ENCODE results near the gene TRIM46.
"Not testable (repeated sequence)": the region's sequence is repeated elsewhere in the genome, so short reads cannot be mapped to it uniquely, and the experiment has no call there.

The TRIM46 gene

DNA sequence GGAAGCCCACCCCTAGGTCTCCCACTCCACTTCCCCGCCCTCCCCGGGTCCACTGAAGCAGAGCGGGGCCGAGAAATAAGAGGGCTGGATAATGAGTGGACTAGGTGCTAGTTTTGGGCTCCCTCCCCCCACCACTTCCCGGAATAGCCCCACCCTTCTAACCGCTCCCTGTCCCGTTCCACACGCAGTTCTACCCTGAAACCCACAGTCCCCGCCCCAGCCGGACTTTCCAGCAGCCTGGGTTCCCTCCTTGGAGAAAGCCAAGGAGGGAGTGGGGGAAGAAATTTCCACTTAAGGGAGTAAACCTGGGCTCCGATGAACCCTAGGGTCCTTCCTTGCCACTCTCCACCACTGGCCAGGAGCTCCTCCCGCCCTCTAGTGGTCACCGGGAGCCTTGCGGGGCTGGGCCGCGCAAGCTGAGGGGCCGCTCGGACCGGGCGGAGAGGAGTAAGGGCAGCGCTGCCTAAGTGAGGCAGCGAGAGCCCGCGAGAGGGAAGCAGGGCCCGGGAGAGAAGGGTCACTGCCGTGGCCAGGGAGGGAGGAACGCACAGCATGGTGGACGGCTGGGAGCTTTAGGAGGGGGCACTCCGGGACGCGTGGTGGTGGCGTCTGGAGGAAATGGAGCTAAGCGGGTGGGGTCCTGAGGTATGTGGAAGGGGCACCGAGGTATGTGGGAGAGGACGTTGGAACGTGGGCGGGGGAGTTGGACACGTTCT is 19.8 kb downstream of the TRIM46 start:
- peaks cover 12 to 20% of the 10 kb centered on the region in 2 donors for H3K36me3 ChIP-seq (ENCODE audit: control insufficient read depth in 1 of 2, insufficient read depth in 2 of 2, low read length in 2 of 2)
- H3K4me3 ChIP-seq (ENCODE audit: low read depth in 1 of 2, low read length in 2 of 2): peak overlapping the region; percentile 61
- H3K4me1 ChIP-seq (ENCODE audit: control insufficient read depth in 1 of 2, insufficient read depth in 2 of 2, low read length in 2 of 2): peaks cover 3 to 17% of the 10 kb centered on the region in 2 donors
- H3K27me3 ChIP-seq (ENCODE audit: low read depth, low read length): no peaks in the 10 kb centered on the region
- H3K9me3 ChIP-seq (ENCODE audit: control insufficient read depth in 1 of 2, low read length in 2 of 2): no peaks in the 10 kb centered on the region
- peak overlapping the region; percentile 90 for H3K27ac ChIP-seq (ENCODE audit: low read length)

DNA sequence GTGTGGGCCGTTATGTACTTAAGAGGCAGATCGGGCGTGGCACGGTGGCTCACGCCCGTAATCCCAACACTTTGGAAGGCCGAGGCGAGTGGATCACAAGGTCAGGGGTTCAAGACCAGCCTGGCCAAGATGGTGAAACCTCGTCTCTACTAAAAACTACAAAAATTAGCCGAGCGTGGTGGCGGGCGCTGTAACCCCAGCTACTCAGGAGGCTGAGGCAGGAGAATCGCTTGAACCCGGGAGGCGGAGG is 20.3 kb downstream of the TRIM46 start:
- not testable (repeated sequence) for H3K27me3 ChIP-seq (ENCODE audit: low read depth, low read length); H3K9me3 ChIP-seq (ENCODE audit: control insufficient read depth in 1 of 2, low read length in 2 of 2)
- Histone ChIP-seq H3K27ac (ENCODE audit: low read length) (peak overlapping the region; percentile 90), H3K4me1 (ENCODE audit: control insufficient read depth in 1 of 2, insufficient read depth in 2 of 2, low read length in 2 of 2) (peaks cover 3 to 17% of the 10 kb centered on the region in 2 donors), H3K4me3 (ENCODE audit: low read depth in 1 of 2, low read length in 2 of 2) (peak overlapping the region; percentile 61), H3K36me3 (ENCODE audit: control insufficient read depth in 1 of 2, insufficient read depth in 2 of 2, low read length in 2 of 2) (peaks cover 14 to 24% of the 10 kb centered on the region in 2 donors)

DNA sequence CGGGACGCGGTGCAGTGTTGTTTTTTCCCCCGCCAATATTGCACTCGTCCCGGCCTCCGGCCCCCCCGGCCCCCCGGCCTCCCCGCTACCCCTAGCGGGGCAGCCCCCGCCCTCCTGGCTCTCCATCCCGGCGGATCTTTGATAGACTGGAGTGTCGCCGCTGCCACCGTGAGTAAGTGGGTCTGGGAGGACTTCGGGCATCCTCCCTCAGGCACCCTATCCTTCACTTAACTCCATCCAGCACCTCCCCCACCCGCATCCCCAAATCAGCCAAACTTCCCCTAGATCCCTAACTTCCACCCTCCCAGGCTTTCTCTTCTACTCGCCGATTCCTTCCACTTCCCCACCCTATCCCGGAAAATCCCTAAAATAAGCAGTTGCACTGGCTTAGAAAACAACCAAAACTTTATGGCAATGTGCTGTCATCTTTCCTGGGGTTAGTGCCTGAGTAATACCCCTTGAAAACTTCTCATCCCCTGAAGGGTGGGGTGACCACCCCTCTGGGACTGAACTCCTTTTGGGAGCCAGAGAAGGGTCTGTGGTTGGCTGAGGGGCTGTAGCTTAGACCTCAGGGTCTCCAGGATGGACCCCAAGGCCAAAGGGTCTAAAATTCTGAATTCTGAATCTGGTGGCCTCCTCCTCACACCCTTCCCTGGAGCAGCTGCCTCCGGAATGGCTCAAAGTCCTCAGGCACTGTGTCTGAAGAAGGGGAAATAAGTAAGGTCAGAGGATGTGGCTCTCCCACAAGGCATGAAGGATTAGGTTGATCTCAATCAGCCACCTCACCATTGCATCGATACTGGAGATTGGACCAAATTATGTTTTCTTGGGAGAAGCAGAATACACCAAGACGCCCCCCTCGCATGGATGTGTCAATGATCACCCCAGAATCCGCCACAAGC is 21.8 kb downstream of the TRIM46 start:
- peaks cover 14 to 35% of the 10 kb centered on the region in 2 donors for H3K36me3 ChIP-seq (ENCODE audit: control insufficient read depth in 1 of 2, insufficient read depth in 2 of 2, low read length in 2 of 2)
- H3K27ac ChIP-seq (ENCODE audit: low read length): peak overlapping the region; percentile 24
- no peaks in the 10 kb centered on the region for H3K27me3 ChIP-seq (ENCODE audit: low read depth, low read length)
- peak overlapping the region; percentile 61 for H3K4me3 ChIP-seq (ENCODE audit: low read depth in 1 of 2, low read length in 2 of 2)
- H3K9me3 ChIP-seq (ENCODE audit: control insufficient read depth in 1 of 2, low read length in 2 of 2): no peaks in the 10 kb centered on the region
- H3K4me1 ChIP-seq (ENCODE audit: control insufficient read depth in 1 of 2, insufficient read depth in 2 of 2, low read length in 2 of 2): peaks cover 3 to 17% of the 10 kb centered on the region in 2 donors

DNA sequence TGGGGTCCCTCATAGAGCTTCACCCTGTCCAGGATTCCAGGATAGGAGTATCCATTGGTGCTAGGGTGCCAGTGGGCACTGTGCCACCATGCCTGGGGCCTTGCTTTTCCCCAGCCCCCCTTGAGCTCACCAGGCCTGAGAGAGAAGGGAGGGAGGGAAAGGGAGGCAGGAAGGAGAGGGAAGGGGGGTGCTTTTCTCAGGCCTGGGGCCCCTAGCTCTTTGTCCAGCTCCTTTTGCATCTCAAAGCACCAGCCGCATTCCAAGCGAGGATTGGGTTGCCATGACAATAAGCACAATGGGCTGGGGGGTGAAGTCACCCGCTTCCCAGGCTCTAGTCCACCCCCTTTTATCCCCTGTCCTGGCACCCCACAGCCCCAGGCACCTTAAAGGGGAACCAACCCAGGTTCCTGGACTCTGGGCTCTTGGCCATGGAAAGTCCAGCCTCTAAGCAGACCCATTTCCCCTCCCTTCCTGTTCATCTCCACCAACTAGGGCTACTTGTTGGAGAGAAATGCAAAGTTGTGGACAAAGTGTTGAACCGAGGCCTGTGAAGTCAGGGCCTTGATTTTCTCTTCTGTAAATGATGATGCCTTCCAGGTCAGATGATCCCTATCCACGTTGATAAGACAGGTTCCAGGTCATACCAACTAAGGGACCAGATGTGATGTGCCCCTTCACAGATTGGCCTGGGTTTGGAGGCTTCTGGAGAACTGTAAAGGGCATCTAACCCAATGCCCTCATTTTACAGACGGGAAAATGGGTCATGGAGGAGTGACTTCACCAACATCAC is 22.6 kb downstream of the TRIM46 start:
- H3K27me3 ChIP-seq (ENCODE audit: low read depth, low read length): no peaks in the 10 kb centered on the region

DNA sequence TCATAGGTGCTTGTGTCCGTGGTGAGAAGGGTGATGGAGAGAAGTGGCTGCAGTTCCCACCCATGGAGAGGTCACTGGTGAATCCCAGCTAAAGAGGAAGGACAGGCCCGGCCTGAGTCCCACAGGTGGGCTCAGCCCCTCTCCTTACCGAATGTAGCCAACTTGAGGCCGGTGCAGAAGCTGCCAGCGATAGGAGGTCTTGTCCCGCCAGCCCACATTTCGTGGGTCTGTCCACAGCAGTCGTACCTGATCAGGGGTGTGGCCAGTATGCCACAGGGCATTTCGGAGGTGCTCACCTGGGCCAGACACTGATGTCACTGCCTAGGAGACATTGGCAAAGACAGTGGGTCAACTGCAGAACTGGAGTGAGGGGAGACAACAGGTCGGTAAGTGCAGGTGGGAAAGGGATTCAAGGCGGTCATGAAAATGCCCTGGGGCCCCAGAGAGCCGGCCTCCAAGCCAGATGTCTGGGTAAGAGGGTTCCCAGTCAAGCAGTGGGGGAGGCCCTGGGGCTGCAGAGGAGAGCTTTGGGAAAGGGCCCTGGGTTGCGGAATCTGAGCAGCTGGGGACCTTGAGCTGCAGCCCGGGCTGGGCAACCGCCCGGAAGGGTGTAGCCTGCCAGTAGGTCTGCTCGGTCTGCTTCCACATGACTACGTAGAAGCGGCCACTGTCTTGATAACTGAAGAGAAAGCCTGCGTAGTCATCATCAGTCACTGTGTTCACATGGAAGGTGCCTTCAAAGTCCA is 23.4 kb downstream of the TRIM46 start:
- H3K9me3 ChIP-seq (ENCODE audit: control insufficient read depth in 1 of 2, low read length in 2 of 2): no peaks in the 10 kb centered on the region
- peaks cover 14 to 52% of the 10 kb centered on the region in 2 donors for H3K36me3 ChIP-seq (ENCODE audit: control insufficient read depth in 1 of 2, insufficient read depth in 2 of 2, low read length in 2 of 2)
- H3K4me1 ChIP-seq (ENCODE audit: control insufficient read depth in 1 of 2, insufficient read depth in 2 of 2, low read length in 2 of 2): peaks cover 3 to 17% of the 10 kb centered on the region in 2 donors
- no peak overlapping the region for H3K27ac ChIP-seq (ENCODE audit: low read length)
- H3K27me3 ChIP-seq (ENCODE audit: low read depth, low read length): no peaks in the 10 kb centered on the region
- no peak overlapping the region for H3K4me3 ChIP-seq (ENCODE audit: low read depth in 1 of 2, low read length in 2 of 2)

More for the DNA sequence above, 22.6 kb downstream of the TRIM46 start:
- Histone ChIP-seq H3K4me3 (ENCODE audit: low read depth in 1 of 2, low read length in 2 of 2) (no peak overlapping the region), H3K27ac (ENCODE audit: low read length) (peak overlapping the region; percentile 24), H3K36me3 (ENCODE audit: control insufficient read depth in 1 of 2, insufficient read depth in 2 of 2, low read length in 2 of 2) (peaks cover 14 to 44% of the 10 kb centered on the region in 2 donors), H3K4me1 (ENCODE audit: control insufficient read depth in 1 of 2, insufficient read depth in 2 of 2, low read length in 2 of 2) (peaks cover 3 to 17% of the 10 kb centered on the region in 2 donors), H3K9me3 (ENCODE audit: control insufficient read depth in 1 of 2, low read length in 2 of 2) (no peaks in the 10 kb centered on the region)

DNA sequence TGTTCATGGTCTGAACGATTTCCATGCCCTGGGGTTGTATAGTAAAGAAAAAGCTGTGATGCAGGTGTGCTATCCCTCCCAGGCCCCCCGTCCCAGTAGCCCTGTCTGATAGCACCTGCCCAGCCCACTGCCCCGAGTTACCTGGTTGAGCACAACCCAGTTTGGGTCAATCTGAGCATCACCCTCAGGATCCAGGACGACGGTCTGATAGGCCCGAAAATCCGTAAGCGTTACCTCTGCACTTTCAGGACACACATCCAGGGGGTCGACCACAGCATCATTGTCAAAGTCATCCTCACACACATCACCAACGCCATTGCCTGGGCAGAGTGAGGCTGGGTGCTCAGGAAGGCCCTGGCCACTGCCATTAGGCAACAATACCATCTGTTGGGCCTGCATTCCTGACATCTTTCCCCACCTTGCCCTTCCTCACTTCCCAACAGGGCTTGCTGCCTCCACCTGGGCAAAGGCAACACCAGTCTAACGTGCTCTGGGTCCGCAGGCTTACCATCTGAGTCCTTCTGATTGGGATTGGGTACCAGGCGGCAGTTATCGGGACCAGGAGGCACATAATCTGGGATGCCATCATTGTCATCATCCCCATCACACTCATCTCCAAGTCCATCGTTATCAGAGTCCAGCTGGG is 24.4 kb downstream of the TRIM46 start:
- H3K9me3 ChIP-seq (ENCODE audit: control insufficient read depth in 1 of 2, low read length in 2 of 2): no peaks in the 10 kb centered on the region
- H3K27ac ChIP-seq (ENCODE audit: low read length): no peak overlapping the region
- H3K4me1 ChIP-seq (ENCODE audit: control insufficient read depth in 1 of 2, insufficient read depth in 2 of 2, low read length in 2 of 2): peaks cover 3 to 16% of the 10 kb centered on the region in 2 donors
- H3K36me3 ChIP-seq (ENCODE audit: control insufficient read depth in 1 of 2, insufficient read depth in 2 of 2, low read length in 2 of 2): peaks cover 22 to 54% of the 10 kb centered on the region in 2 donors
- H3K4me3 ChIP-seq (ENCODE audit: low read depth in 1 of 2, low read length in 2 of 2): no peak overlapping the region
- no peaks in the 10 kb centered on the region for H3K27me3 ChIP-seq (ENCODE audit: low read depth, low read length)

DNA sequence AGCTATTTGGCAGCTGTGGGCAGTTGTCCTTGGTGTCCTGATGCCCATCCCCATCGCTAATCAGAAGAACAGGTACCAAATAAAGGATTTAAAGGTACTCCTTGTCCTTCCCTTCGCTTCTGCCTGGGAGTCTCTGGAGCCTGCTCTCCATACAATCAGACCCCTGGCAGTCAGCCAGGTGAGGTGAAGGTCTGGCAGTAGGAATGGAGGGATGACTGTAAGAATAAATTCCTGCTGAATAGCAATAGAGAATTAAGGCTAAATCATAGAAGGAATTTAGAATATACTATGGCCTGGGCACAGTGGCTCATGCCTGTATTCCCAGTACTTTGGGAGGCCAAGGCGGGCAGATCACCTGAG is 24.9 kb downstream of the TRIM46 start:
- Histone ChIP-seq H3K4me3 (ENCODE audit: low read depth in 1 of 2, low read length in 2 of 2) (no peak overlapping the region), H3K27me3 (ENCODE audit: low read depth, low read length) (no peaks in the 10 kb centered on the region), H3K9me3 (ENCODE audit: control insufficient read depth in 1 of 2, low read length in 2 of 2) (no peaks in the 10 kb centered on the region), H3K36me3 (ENCODE audit: control insufficient read depth in 1 of 2, insufficient read depth in 2 of 2, low read length in 2 of 2) (peaks cover 22 to 59% of the 10 kb centered on the region in 2 donors), H3K27ac (ENCODE audit: low read length) (no peak overlapping the region), H3K4me1 (ENCODE audit: control insufficient read depth in 1 of 2, insufficient read depth in 2 of 2, low read length in 2 of 2) (peaks cover 3 to 14% of the 10 kb centered on the region in 2 donors)

DNA sequence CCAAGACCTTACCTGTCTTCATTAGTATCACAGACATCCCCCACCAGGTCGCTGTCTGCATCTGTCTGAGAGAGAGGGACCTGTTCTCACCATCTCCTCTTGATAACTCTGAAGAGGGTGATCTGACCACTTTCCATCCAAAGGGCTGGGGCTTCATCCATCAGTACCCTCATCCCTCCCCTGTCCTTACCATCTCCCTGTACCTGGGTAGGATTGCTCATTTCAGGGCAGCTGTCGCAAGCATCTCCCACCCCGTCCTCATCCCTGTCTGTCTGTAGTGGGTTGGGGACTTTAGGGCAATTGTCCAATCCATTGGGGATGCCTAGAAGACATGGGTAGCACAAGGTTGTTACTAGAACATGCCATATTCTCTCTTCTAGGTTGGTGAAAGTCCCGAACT is 26.1 kb downstream of the TRIM46 start:
- H3K27ac ChIP-seq (ENCODE audit: low read length): no peak overlapping the region
- no peaks in the 10 kb centered on the region for H3K9me3 ChIP-seq (ENCODE audit: control insufficient read depth in 1 of 2, low read length in 2 of 2)
- no peaks in the 10 kb centered on the region for H3K27me3 ChIP-seq (ENCODE audit: low read depth, low read length)
- peaks cover 0 to 4% of the 10 kb centered on the region in 2 donors for H3K4me1 ChIP-seq (ENCODE audit: control insufficient read depth in 1 of 2, insufficient read depth in 2 of 2, low read length in 2 of 2)
- no peak overlapping the region for H3K4me3 ChIP-seq (ENCODE audit: low read depth in 1 of 2, low read length in 2 of 2)
- H3K36me3 ChIP-seq (ENCODE audit: control insufficient read depth in 1 of 2, insufficient read depth in 2 of 2, low read length in 2 of 2): peaks cover 22 to 60% of the 10 kb centered on the region in 2 donors

DNA sequence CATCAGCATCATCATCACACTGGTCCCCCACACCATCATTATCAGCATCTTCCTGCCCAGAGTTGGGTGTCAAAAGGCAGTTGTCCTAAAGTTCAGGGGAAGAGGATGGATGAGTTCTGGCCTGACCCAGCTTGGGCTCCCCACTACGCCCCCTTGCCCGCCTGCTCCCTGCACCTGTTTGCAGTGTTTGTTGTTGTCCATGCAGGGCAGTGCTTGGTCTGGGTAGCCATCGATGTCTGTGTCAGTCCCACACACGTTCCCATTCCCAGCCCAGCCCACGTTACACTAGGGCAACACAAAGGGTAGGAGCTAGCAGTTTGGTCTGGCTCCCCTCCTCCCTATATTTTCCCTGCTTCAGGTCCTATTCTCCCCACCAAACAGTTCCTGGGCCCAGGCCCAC is 27.3 kb downstream of the TRIM46 start:
- H3K4me3 ChIP-seq (ENCODE audit: low read depth in 1 of 2, low read length in 2 of 2): no peak overlapping the region
- peaks cover 2 to 5% of the 10 kb centered on the region in 2 donors for H3K4me1 ChIP-seq (ENCODE audit: control insufficient read depth in 1 of 2, insufficient read depth in 2 of 2, low read length in 2 of 2)
- no peaks in the 10 kb centered on the region for H3K27me3 ChIP-seq (ENCODE audit: low read depth, low read length)
- H3K9me3 ChIP-seq (ENCODE audit: control insufficient read depth in 1 of 2, low read length in 2 of 2): no peaks in the 10 kb centered on the region
- no peak overlapping the region for H3K27ac ChIP-seq (ENCODE audit: low read length)
- H3K36me3 ChIP-seq (ENCODE audit: control insufficient read depth in 1 of 2, insufficient read depth in 2 of 2, low read length in 2 of 2): peaks cover 22 to 60% of the 10 kb centered on the region in 2 donors

DNA sequence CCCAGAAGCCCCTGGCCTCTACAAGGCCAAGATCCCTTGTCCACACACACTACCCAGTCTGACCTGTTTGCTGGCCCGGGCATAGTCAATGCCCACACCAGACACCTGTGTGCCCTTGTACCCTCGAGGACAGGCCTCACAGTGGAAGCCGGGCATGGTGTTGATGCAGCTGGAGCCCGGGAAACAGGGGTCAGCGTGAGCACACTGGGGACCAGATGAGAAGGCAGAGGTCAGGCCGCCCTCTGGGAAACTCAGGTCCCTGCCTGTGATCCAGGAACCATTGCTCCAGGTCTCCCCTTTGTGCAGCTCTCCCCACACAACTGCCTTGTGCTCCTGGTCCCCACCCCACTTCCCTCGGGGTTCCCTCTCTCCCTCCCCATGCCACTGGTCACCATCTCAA is 28.5 kb downstream of the TRIM46 start:
- no peak overlapping the region for H3K27ac ChIP-seq (ENCODE audit: low read length)
- peaks cover 7 to 16% of the 10 kb centered on the region in 2 donors for H3K4me1 ChIP-seq (ENCODE audit: control insufficient read depth in 1 of 2, insufficient read depth in 2 of 2, low read length in 2 of 2)
- H3K4me3 ChIP-seq (ENCODE audit: low read depth in 1 of 2, low read length in 2 of 2): no peak overlapping the region
- no peaks in the 10 kb centered on the region for H3K27me3 ChIP-seq (ENCODE audit: low read depth, low read length)
- peaks cover 16 to 52% of the 10 kb centered on the region in 2 donors for H3K36me3 ChIP-seq (ENCODE audit: control insufficient read depth in 1 of 2, insufficient read depth in 2 of 2, low read length in 2 of 2)
- no peaks in the 10 kb centered on the region for H3K9me3 ChIP-seq (ENCODE audit: control insufficient read depth in 1 of 2, low read length in 2 of 2)
